RWPE1 (cell line): ENCODE data around the gene NHEJ1.

Experiments used
- CTCF ChIA-PET: fragments of 350-600 bp; sonication (Branson Sonifier 250); formaldehyde crosslinking; extraction: SDS; loops from one replicate; lab custom pipeline; 2021; lab: Yijun Ruan, JAX
- POLR2A ChIA-PET: fragments of 400-600 bp; formaldehyde crosslinking; extraction: SDS; loops from one replicate; lab custom pipeline; 2020; ENCODE audit warnings: antibody characterized with exemption; ENCODE audit not compliant: low non-redundant PET; lab: Yijun Ruan, JAX
- DNase-seq: peaks from one replicate; pipeline ENCODE4 v3.0.0; 2012; ENCODE audit warnings: low spot score
- H3K27ac ChIP-seq: fragments of 450-650 bp; 2 replicates; pipeline ENCODE4 v1.5.1; 2017
- TF ChIP-seq, protein P1 (sequence below): fragments of 450-650 bp; conservative IDR thresholded peaks from 2 replicates; pipeline ENCODE4 v1.5.1; 2017; ENCODE audit warnings: low read depth, mild to moderate bottlenecking

Gene NHEJ1

DNA sequence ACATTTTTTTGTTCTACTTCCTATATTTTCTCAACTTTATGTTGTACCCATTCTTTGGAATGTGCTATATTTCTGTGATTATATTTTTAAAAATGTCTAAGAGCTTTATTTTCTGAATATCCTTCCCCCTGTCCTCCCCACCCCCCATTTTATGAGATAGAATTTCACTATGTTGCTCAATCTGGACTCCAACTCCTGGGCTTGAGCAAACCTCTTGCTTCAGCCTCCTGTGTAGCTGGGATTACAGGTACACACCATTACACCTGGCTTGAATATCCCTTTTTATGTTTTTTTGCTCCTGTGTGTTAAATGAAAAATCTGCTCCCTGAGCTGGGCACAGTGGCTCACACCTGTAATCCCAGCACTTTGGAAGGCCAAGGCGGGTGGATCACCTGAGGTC lies 36.8 kb upstream of the NHEJ1 start:
- POLR2A ChIA-PET: interaction anchor here (0.7 kb wide), 1 partner anchor 28 kb away, joined by 5 read pairs; no protein-coding TSS in a partner anchor
- CTCF ChIA-PET: interaction anchor here (0.9 kb wide), 1 partner anchor 12 kb away, joined by 5 read pairs; no protein-coding TSS in a partner anchor
- H3K27ac ChIP-seq: no peak overlapping the region
- TF ChIP-seq, protein P1, sequence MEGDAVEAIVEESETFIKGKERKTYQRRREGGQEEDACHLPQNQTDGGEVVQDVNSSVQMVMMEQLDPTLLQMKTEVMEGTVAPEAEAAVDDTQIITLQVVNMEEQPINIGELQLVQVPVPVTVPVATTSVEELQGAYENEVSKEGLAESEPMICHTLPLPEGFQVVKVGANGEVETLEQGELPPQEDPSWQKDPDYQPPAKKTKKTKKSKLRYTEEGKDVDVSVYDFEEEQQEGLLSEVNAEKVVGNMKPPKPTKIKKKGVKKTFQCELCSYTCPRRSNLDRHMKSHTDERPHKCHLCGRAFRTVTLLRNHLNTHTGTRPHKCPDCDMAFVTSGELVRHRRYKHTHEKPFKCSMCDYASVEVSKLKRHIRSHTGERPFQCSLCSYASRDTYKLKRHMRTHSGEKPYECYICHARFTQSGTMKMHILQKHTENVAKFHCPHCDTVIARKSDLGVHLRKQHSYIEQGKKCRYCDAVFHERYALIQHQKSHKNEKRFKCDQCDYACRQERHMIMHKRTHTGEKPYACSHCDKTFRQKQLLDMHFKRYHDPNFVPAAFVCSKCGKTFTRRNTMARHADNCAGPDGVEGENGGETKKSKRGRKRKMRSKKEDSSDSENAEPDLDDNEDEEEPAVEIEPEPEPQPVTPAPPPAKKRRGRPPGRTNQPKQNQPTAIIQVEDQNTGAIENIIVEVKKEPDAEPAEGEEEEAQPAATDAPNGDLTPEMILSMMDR: no peak
- no peak for DNase-seq

DNA sequence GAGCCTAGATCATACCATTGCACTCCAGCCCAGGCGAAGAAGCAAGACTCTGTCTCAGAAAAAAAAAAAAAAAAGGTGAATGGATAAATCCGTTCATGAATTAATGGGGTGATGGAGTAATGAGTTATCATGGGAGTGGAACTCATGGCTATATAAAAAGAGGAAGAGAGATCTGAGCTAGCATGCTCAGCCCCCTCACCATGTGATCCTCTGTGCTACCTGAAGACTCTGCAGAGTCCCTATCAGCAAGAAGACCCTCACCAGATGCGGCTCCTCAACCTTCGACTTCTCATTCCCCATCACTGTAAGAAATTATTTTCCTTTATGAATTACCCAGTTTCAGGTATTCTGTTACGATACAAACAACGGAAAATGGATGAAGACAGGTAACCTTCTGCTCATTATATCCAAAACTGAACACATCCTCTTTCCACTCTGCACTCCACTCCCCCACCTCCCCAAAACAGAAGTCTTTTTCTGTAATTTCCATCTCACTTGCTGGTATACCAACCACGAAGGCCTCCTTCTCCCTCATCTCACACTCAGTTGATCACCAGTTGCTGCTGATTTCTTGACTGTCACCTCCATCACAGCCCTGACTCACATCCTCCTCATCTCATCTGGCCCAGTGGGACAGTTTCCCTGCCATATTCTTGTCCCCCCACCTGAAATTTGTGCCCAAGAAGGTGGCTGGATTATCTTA lies 26.3 kb upstream of the NHEJ1 start:
- no peak for DNase-seq
- ChIA-PET POLR2A (no interaction called here), CTCF (interaction anchor here (0.6 kb wide), 1 partner anchor 137 kb away, joined by 8 read pairs; no protein-coding TSS in a partner anchor)
- no peak overlapping the region for H3K27ac ChIP-seq
- TF ChIP-seq, protein P1: no peak

DNA sequence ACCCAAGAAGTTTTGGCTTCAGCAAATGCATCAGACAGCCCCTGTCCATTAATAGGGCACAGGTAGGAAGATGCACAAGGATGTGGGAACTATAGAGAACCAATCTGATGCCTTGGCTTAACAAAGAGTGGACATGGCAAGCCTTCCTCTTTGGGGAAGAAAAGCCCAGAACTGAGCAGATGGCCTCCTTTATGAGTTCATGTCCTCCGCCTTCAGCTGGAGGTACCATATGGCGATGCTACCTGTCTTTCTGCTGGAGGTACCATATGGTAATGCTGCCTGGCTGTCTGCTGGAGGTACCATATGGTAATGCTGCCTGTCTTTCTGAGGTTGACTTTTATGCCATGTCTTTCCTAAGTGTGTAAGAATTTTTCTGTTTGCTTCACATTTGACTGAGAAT lies 23.5 kb upstream of the NHEJ1 start:
- ChIA-PET CTCF (no interaction called here), POLR2A (no interaction called here)
- TF ChIP-seq, protein P1: no peak
- DNase-seq: no peak
- no peak overlapping the region for H3K27ac ChIP-seq

DNA sequence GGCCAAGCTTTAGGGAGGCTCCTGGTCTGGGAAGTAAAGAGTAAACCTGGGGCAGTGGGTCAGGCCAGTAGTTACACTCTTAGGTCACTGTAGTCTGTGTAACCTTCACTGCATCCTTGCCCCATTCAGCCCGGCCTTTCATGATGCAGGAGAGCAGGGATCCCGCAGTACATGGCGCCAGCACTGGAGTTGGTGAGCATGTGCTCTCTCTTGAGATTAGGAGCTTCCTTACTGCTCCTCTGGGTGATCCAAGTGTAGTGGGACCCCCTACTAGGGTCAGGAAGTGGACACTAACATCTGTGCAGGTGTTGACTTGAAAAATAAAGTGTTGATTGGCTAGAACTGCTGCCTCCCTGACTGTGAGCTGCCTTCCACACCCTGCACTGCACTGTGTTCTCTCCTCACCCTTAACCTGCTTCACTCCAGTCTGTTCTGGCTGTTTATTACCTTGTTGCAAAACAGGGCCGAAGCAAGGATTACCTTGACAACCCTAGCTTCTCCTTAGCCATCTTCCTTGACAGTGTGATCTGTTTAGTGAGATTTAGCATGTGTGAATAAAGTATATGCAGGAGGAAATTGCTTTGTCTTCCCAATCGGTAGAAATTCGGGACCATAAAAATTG lies 22.6 kb upstream of the NHEJ1 start:
- ChIA-PET POLR2A (no interaction called here), CTCF (interaction anchor here (0.6 to 0.9 kb wide), 2 partner anchors 10 to 14 kb away, joined by 3 read pairs; partner anchors contain the start of gene SLC23A3)
- TF ChIP-seq, protein P1: no peak
- no peak for DNase-seq
- H3K27ac ChIP-seq: peak overlapping the region; percentile 22

DNA sequence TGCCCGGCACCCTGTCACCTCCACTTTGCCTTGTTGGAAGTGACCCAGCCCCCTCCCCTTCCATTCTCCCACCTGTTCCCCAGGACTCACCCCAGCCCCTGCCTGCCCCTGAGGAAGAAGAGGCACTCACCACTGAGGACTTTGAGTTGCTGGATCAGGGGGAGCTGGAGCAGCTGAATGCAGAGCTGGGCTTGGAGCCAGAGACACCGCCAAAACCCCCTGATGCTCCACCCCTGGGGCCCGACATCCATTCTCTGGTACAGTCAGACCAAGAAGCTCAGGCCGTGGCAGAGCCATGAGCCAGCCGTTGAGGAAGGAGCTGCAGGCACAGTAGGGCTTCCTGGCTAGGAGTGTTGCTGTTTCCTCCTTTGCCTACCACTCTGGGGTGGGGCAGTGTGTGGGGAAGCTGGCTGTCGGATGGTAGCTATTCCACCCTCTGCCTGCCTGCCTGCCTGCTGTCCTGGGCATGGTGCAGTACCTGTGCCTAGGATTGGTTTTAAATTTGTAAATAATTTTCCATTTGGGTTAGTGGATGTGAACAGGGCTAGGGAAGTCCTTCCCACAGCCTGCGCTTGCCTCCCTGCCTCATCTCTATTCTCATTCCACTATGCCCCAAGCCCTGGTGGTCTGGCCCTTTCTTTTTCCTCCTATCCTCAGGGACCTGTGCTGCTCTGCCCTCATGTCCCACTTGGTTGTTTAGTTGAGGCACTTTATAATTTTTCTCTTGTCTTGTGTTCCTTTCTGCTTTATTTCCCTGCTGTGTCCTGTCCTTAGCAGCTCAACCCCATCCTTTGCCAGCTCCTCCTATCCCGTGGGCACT lies 21.9 kb upstream of the NHEJ1 start:
- CTCF ChIA-PET: interaction anchor here (0.6 to 0.9 kb wide), 2 partner anchors 10 to 13 kb away, joined by 3 read pairs; partner anchors contain the start of gene SLC23A3
- POLR2A ChIA-PET: interaction anchor here (0.7 kb wide), 1 partner anchor 67 kb away, joined by 3 read pairs; no protein-coding TSS in a partner anchor
- peak overlapping the region; percentile 22 for H3K27ac ChIP-seq
- TF ChIP-seq, protein P1: no peak
- DNase-seq: no peak

DNA sequence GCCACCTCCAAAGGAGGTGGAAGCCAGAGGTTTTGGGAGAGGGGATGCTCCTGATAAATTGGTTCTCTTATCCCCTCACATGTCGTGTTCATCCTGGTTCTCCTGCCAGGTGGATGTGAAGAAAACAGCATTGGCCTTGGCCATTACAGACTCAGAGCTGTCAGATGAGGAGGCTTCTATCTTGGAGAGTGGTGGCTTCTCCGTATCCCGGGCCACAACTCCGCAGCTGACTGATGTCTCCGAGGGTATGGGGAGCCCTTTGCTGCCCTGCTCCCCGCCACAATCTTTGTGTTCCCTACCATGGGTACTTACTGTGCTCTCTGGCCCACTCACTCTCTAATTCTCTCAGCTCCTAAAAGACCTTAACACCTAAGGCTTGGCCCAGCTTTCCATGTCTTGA lies 20.9 kb upstream of the NHEJ1 start:
- no peak overlapping the region; the same call in 1 of the 2 replicates for H3K27ac ChIP-seq
- ChIA-PET CTCF (interaction anchor here (0.7 kb wide), 1 partner anchor 10 kb away, joined by 4 read pairs; no protein-coding TSS in a partner anchor), POLR2A (no interaction called here)
- no peak for DNase-seq
- TF ChIP-seq, protein P1: no peak
